Uterus (tissue), 4 donors: ENCODE measurements around the gene TUSC2. TPM values are rescaled to one million over a fixed set of nuclear protein-coding genes. Genes with fewer than 3 reads are reported as not detected.

Source experiments
- DNase-seq, 2 donors: peaks; one replicate each; pipeline ENCODE4 v3.0.0-alpha.2; 2019 to 2020
- H3K27ac ChIP-seq, 2 donors: fragments of 200-600 bp; sonication (generic); 1 replicate in 1 of 2; 2 replicates in 1 of 2; pipeline ENCODE4 v1.5.1; 2016 to 2018
- H3K27me3 ChIP-seq, 2 donors: fragments of 200-600 bp; sonication (generic); one replicate each; pipeline ENCODE4 v1.5.1; 2018 to 2019; ENCODE audit warnings: control low read depth in 1 of 2
- H3K36me3 ChIP-seq, 2 donors: fragments of 200-600 bp; sonication (generic); one replicate each; pipeline ENCODE4 v1.5.1; 2019; ENCODE audit warnings: control low read depth in 1 of 2
- H3K4me1 ChIP-seq, 2 donors: fragments of 200-600 bp; sonication (generic); one replicate each; pipeline ENCODE4 v1.5.1; 2018 to 2019; ENCODE audit warnings: control low read depth in 1 of 2
- H3K4me3 ChIP-seq, 2 donors: fragments of 200-600 bp; sonication (generic); 1 replicate in 1 of 2; 2 replicates in 1 of 2; pipeline ENCODE4 v1.5.1; 2018 to 2019; ENCODE audit warnings: mild to moderate bottlenecking in 1 of 2
- H3K9me3 ChIP-seq, 2 donors: fragments of 200-600 bp; sonication (generic); one replicate each; pipeline ENCODE4 v1.5.1; 2019; ENCODE audit warnings: control low read depth in 1 of 2
- POLR2A ChIP-seq, 2 donors: fragments of 450-650 bp; IDR thresholded peaks; one replicate each; pipeline ENCODE4 v1.6.1; 2016; ENCODE audit warnings: antibody characterized with exemption in 2 of 2, mild to moderate bottlenecking in 1 of 2, moderate library complexity in 1 of 2
- intact Hi-C: fragments of 100-400 bp; cut with DNase I; formaldehyde crosslinking; loops from one replicate; pipeline ENCODE4 v1.15.1; 2023; ENCODE audit warnings: low total_unique reads
- total RNA-seq, 4 donors: library from RNA; depleted of rRNA in 3 of 4; stranded (reverse); fragments of >200 nt in 3 of 4; gene quantifications; one replicate each; pipeline versions ENCODE4 v1.1.0 to v1.2.4, GENCODE V29; 2014 to 2023
- TF ChIP-seq, protein P1 (sequence below), 4 experiments: fragments of 200-600 bp in 2 of 4; fragments of 450-650 bp in 2 of 4; sonication (generic) in 2 of 4; IDR thresholded peaks; one replicate each; pipeline ENCODE4 v1.5.1; 2016 to 2019; ENCODE audit warnings: antibody characterized with exemption in 4 of 4, mild to moderate bottlenecking in 2 of 4, moderate library complexity in 1 of 4
- donor health status: DM: yes; HTN: yes; CAD: no.

The TUSC2 gene
- total RNA-seq, 4 donors from 2014 or later, result 9.0 to 25.1 (median 21.3) TPM

- H3K36me3 ChIP-seq, result no peaks in the 10 kb centered on the region
- DNase-seq, result peak in 1 of 2 donors; percentile 22
- no peak overlapping the region for H3K4me3 ChIP-seq
- H3K27ac ChIP-seq, result no peak overlapping the region
- H3K27me3 ChIP-seq, result no peaks in the 10 kb centered on the region
- intact Hi-C loops, result no loop called here
- peaks cover 4 to 8% of the 10 kb centered on the region in 2 donors for H3K4me1 ChIP-seq
- H3K9me3 ChIP-seq, result no peaks in the 10 kb centered on the region
- TF ChIP-seq, protein P1, sequence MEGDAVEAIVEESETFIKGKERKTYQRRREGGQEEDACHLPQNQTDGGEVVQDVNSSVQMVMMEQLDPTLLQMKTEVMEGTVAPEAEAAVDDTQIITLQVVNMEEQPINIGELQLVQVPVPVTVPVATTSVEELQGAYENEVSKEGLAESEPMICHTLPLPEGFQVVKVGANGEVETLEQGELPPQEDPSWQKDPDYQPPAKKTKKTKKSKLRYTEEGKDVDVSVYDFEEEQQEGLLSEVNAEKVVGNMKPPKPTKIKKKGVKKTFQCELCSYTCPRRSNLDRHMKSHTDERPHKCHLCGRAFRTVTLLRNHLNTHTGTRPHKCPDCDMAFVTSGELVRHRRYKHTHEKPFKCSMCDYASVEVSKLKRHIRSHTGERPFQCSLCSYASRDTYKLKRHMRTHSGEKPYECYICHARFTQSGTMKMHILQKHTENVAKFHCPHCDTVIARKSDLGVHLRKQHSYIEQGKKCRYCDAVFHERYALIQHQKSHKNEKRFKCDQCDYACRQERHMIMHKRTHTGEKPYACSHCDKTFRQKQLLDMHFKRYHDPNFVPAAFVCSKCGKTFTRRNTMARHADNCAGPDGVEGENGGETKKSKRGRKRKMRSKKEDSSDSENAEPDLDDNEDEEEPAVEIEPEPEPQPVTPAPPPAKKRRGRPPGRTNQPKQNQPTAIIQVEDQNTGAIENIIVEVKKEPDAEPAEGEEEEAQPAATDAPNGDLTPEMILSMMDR (IDR thresholded peaks at IDR 0.05), result no peak
Measured at GRCh38 chr3:50331364-50331907, 3.4 kb upstream of the TUSC2 start.

DNA sequence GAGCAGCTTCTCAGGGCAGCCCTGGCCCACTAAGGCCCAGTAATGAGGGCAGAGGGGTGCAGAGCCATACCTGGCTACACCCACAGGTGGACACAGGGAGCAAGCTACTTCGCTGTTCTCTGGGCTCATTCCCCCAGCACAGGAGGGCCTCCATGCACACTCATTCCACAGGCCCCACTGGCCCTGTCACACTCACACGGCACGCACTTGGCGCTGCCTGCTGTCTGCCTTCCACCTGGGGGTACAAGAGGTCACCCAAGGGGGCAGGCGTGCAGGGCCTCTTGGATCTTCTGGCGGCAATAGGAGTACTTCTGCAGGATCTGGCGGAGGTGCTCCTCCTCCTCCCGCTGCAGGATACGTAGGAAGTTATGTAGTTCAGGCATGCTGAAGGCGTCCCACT, 2.3 kb upstream of the TUSC2 start:
- Histone ChIP-seq H3K9me3 (no peaks in the 10 kb centered on the region), H3K36me3 (no peaks in the 10 kb centered on the region), H3K4me3 (no peak overlapping the region), H3K27ac (no peak overlapping the region), H3K4me1 (peaks cover 4 to 8% of the 10 kb centered on the region in 2 donors), H3K27me3 (no peaks in the 10 kb centered on the region)
- TF ChIP-seq POLR2A (IDR thresholded peaks at IDR 0.05), result no peak
- TF ChIP-seq, protein P1 (IDR thresholded peaks at IDR 0.05), result no peak
- intact Hi-C loops, result no loop called here
- peak in 1 of 2 donors; percentile 20 for DNase-seq

DNA sequence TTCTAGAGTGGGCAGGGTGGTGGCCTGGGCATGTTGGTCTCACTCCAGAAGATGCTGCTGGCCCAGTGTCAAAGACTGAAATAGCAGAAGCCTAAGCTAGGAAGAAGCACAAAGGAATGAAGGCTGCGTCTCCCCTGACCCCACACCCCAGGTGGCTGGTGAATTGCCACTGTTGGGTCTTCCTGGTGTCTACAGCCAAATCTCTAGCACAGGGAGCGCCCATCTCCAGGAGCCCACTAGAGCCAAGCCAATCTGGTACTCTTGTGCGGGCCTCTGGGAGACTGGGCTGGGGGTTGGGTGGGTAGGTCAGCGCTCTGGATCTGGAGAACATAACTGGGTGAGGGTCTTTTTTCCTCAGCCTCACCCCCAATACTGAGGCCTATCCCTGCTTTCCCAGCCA, 894 bp downstream of the TUSC2 start:
- Histone ChIP-seq H3K27me3 (no peaks in the 10 kb centered on the region), H3K27ac (peak overlapping the region in 1 of 2 donors; percentile 61), H3K36me3 (no peaks in the 10 kb centered on the region), H3K4me3 (peak overlapping the region; percentile 70 to 72), H3K4me1 (peaks cover 0 to 13% of the 10 kb centered on the region in 2 donors), H3K9me3 (no peaks in the 10 kb centered on the region)
- no peak for TF ChIP-seq POLR2A (IDR thresholded peaks at IDR 0.05)
- TF ChIP-seq, protein P1 (IDR thresholded peaks at IDR 0.05), result no peak
- intact Hi-C loops, result no loop called here
- no peak for DNase-seq

GRCh38 chr3:50326182-50326541, 1.9 kb downstream of the TUSC2 start:
- peak in 1 of 2 donors; percentile 19 for DNase-seq
- Histone ChIP-seq H3K27me3 (no peaks in the 10 kb centered on the region), H3K4me3 (no peak overlapping the region), H3K36me3 (no peaks in the 10 kb centered on the region), H3K4me1 (peaks cover 0 to 13% of the 10 kb centered on the region in 2 donors), H3K9me3 (no peaks in the 10 kb centered on the region), H3K27ac (peak overlapping the region in 1 of 2 donors; percentile 95)
- TF ChIP-seq, protein P1 (IDR thresholded peaks at IDR 0.05), result no peak
- TF ChIP-seq POLR2A (IDR thresholded peaks at IDR 0.05), result no peak
- intact Hi-C loops, result no loop called here

GRCh38 chr3:50325497-50326181, 2.4 kb downstream of the TUSC2 start:
- Histone ChIP-seq H3K27me3 (no peaks in the 10 kb centered on the region), H3K27ac (peak overlapping the region; percentile 95 to 96), H3K9me3 (no peaks in the 10 kb centered on the region), H3K4me1 (peaks cover 0 to 13% of the 10 kb centered on the region in 2 donors), H3K36me3 (no peaks in the 10 kb centered on the region), H3K4me3 (no peak overlapping the region)
- DNase-seq, result no peak
- intact Hi-C loops, result no loop called here
- TF ChIP-seq POLR2A (IDR thresholded peaks at IDR 0.05), result no peak
- TF ChIP-seq, protein P1 (IDR thresholded peaks at IDR 0.05), result no peak
